GM06990 (cell line): ENCODE results near the gene PLCB3.

Experiments used
- DNase-seq: peaks from one replicate; pipeline ENCODE4 v3.0.0-alpha.2; 2011; ENCODE audit not compliant: insufficient read length; ENCODE audit errors: extremely low read depth
- H3K27me3 ChIP-seq: replicated peaks from 2 replicates; pipeline ENCODE4 v1.6.0; 2011; ENCODE audit warnings: low read length; ENCODE audit not compliant: control insufficient read depth, insufficient read depth
- H3K36me3 ChIP-seq: 2 replicates; pipeline ENCODE4 v1.5.1; 2011; ENCODE audit warnings: low read length; ENCODE audit not compliant: control insufficient read depth, insufficient read depth
- H3K4me3 ChIP-seq: replicated peaks from 2 replicates; pipeline ENCODE4 v1.5.1; 2011; ENCODE audit warnings: low read depth, mild to moderate bottlenecking, control low read depth, low read length
- TF ChIP-seq, protein P1 (sequence below): IDR thresholded peaks from 2 replicates; pipeline ENCODE4 v1.5.1; 2011; ENCODE audit warnings: low read length, control low read depth, mild to moderate bottlenecking, inconsistent platforms; ENCODE audit not compliant: insufficient read depth, poor library complexity, severe bottlenecking

PLCB3 gene

GRCh38 chr11:64248578-64248977, 2.8 kb upstream of the PLCB3 start:
- DNase-seq: no peak
- TF ChIP-seq, protein P1, sequence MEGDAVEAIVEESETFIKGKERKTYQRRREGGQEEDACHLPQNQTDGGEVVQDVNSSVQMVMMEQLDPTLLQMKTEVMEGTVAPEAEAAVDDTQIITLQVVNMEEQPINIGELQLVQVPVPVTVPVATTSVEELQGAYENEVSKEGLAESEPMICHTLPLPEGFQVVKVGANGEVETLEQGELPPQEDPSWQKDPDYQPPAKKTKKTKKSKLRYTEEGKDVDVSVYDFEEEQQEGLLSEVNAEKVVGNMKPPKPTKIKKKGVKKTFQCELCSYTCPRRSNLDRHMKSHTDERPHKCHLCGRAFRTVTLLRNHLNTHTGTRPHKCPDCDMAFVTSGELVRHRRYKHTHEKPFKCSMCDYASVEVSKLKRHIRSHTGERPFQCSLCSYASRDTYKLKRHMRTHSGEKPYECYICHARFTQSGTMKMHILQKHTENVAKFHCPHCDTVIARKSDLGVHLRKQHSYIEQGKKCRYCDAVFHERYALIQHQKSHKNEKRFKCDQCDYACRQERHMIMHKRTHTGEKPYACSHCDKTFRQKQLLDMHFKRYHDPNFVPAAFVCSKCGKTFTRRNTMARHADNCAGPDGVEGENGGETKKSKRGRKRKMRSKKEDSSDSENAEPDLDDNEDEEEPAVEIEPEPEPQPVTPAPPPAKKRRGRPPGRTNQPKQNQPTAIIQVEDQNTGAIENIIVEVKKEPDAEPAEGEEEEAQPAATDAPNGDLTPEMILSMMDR: no peak
- H3K4me3 ChIP-seq: no peak overlapping the region
- H3K36me3 ChIP-seq: peaks cover 7% of the 10 kb centered on the region
- H3K27me3 ChIP-seq: no peaks in the 10 kb centered on the region

- Histone ChIP-seq H3K36me3 (peaks cover 2% of the 10 kb centered on the region), H3K4me3 (no peak overlapping the region), H3K27me3 (no peaks in the 10 kb centered on the region)
- TF ChIP-seq, protein P1: no peak
- DNase-seq: no peak
These were observed 2.3 kb upstream of the PLCB3 start for GRCh38 chr11:64249038-64249437.

- TF ChIP-seq, protein P1: no peak
- no peak for DNase-seq
- H3K4me3 ChIP-seq: no peak overlapping the region
These were observed 1.5 kb upstream of the PLCB3 start for GRCh38 chr11:64249563-64250414.

GRCh38 chr11:64250415-64251015, 815 bp upstream of the PLCB3 start:
- Histone ChIP-seq H3K27me3 (no peaks in the 10 kb centered on the region), H3K4me3 (peak overlapping the region; percentile 59), H3K36me3 (peaks cover 1% of the 10 kb centered on the region; the same call in 1 of the 2 replicates)
- DNase-seq: no peak
- TF ChIP-seq, protein P1: no peak

More at GRCh38 chr11:64249563-64250414, 1.5 kb upstream of the PLCB3 start:
- Histone ChIP-seq H3K27me3 (no peaks in the 10 kb centered on the region), H3K36me3 (peaks cover 2% of the 10 kb centered on the region; the same call in 1 of the 2 replicates)

GRCh38 chr11:64251753-64252002, 348 bp downstream of the PLCB3 start:
- H3K36me3 ChIP-seq: peaks cover 7% of the 10 kb centered on the region
- H3K27me3 ChIP-seq: no peaks in the 10 kb centered on the region
- DNase-seq: no peak
- H3K4me3 ChIP-seq: peak overlapping the region; percentile 71
- TF ChIP-seq, protein P1: no peak
